HG03575 (cell line): ENCODE data around the gene NOMO2.
"Not testable (repeated sequence)": the region's sequence is repeated elsewhere in the genome, so short reads cannot be mapped to it uniquely, and the experiment has no call there.

Experiments used
- ATAC-seq: cut with Tn5 transposase; IDR thresholded peaks from one replicate; pipeline ENCODE4 v1.9.1; 2021; ENCODE audit not compliant: unreplicated experiment, insufficient number of reproducible peaks, low FRiP score; ENCODE audit errors: extremely low read depth

Gene NOMO2, protein sequence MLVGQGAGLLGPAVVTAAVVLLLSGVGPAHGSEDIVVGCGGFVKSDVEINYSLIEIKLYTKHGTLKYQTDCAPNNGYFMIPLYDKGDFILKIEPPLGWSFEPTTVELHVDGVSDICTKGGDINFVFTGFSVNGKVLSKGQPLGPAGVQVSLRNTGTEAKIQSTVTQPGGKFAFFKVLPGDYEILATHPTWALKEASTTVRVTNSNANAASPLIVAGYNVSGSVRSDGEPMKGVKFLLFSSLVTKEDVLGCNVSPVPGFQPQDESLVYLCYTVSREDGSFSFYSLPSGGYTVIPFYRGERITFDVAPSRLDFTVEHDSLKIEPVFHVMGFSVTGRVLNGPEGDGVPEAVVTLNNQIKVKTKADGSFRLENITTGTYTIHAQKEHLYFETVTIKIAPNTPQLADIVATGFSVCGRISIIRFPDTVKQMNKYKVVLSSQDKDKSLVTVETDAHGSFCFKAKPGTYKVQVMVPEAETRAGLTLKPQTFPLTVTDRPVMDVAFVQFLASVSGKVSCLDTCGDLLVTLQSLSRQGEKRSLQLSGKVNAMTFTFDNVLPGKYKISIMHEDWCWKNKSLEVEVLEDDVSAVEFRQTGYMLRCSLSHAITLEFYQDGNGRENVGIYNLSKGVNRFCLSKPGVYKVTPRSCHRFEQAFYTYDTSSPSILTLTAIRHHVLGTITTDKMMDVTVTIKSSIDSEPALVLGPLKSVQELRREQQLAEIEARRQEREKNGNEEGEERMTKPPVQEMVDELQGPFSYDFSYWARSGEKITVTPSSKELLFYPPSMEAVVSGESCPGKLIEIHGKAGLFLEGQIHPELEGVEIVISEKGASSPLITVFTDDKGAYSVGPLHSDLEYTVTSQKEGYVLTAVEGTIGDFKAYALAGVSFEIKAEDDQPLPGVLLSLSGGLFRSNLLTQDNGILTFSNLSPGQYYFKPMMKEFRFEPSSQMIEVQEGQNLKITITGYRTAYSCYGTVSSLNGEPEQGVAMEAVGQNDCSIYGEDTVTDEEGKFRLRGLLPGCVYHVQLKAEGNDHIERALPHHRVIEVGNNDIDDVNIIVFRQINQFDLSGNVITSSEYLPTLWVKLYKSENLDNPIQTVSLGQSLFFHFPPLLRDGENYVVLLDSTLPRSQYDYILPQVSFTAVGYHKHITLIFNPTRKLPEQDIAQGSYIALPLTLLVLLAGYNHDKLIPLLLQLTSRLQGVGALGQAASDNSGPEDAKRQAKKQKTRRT

DNA sequence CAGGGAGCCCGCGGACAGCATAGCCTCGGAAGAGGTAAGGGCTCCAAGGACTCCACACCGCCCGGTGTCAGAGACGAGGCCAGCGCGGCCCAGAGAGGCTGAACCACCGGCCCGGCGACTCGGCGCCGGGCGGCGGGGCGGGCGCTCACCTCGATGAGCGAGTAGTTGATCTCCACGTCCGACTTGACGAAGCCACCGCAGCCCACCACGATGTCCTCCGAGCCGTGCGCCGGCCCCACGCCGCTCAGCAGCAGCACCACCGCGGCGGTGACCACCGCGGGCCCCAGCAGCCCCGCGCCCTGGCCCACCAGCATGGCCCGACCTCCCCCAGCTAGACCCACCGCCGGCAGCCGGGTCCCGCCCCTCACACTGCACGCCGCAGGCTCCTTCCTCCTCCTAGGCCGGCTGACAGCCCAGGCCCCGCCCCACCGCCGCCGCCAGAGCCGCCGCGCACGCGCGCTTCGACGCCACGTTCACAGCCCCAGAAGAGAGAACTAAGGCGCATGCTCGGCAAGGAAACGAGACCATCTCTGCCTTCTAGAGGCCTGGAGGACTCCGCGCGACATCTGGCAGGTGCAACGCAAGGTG, at the start of gene NOMO2:
TSS of gene NOMO2 (minus strand) at position 371 of the 588 bp plus-strand sequence. CDS start at position 314, 57 bp downstream.
- ATAC-seq, result peak; percentile 62

DNA sequence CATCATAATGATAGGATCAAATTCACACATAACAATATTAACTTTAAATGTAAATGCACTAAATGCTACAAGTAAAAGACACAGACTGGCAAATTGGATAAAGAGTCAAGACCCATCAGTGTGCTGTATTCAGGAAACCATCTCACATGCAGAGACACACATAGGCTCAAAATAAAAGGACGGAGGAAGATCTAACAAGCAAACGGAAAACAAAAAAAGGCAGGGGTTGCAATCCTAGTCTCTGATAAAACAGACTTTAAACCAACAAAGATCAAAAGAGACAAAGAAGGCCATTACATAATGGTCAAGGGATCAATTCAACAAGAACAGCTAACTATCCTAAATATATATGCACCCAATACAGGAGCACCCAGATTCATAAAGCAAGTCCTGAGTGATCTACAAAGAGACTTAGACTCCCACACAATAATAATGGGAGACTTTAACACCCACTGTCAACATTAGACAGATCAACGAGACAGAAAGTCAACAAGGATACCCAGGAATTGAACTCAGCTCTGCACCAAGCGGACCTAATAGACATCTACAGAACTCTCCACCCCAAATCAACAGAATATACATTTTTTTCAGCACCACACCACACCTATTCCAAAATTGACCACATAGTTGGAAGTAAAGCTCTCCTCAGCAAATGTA, 48.4 kb upstream of the NOMO2 start:
- ATAC-seq, result not testable (repeated sequence)

- ATAC-seq, result not testable (repeated sequence)
These were observed 46.4 kb upstream of the NOMO2 start for GRCh38 chr16:18608271-18608670.

DNA sequence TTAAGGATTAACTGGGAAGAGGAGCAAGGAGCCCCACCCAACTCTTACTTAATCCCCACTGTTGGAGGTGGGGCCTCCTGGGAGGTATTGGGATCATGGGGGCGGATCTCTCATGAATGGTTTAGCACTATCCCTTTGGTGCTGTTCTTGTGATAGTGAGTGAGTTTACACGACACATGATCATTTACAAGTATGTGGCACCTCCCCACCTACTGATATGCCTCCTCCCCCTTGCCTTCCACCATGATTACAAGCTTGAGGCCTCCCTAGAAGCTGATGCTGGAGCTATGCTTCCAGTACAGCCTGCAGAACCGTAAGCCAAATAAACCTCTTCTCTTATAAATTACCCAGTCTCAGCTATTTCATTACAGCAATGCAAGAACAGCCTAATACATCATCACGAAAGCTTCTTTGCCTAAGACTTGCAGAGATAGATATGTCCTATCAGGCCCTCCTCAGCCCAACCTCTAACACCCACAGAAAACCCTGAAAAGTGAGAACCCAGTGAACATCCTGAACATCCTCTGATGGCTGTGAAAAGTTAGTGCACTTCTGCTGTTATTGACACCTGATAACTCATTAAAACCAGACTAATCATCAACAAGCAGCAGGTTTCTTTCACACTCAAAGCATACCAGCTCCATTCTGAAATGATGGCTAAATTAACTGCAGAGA, 41.8 kb upstream of the NOMO2 start:
- not testable (repeated sequence) for ATAC-seq

DNA sequence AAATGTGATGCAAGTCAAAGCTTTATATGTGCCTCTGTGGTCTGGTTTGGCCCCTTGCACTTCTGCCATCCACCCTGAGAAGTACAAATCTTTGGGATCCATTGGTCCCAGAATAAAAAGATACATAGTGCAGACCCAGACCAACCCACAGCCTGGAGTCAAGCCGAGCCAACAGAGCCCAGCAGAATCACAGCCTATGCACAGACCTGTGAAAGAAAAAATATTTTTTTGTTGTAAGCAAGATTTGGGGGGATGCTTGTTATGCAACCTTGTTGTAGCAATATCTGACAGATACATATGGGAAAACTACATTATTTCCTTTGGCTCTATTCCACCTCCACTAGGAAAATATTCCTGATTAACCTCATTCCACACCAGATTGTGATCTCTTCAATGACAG, 36.7 kb upstream of the NOMO2 start:
- ATAC-seq, result not testable (repeated sequence)

DNA sequence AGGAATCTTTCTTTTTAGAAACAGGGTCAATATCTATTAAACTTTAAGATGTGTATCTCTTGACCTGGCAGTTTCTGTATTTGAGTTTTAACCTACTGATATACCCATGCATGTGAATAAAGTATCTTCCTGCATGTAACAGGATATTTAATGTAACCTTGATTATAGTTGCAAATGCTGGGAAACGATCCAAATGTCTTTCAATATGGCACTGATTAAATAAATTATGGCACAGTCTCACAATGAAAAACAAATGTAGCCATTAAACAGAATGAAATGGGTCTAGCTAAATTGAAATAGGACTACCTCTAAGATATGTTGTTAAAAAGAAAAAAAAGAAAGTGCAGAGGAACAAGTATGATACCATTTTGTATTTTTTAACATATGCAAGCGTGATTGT, 35.8 kb upstream of the NOMO2 start:
- ATAC-seq, result not testable (repeated sequence)

DNA sequence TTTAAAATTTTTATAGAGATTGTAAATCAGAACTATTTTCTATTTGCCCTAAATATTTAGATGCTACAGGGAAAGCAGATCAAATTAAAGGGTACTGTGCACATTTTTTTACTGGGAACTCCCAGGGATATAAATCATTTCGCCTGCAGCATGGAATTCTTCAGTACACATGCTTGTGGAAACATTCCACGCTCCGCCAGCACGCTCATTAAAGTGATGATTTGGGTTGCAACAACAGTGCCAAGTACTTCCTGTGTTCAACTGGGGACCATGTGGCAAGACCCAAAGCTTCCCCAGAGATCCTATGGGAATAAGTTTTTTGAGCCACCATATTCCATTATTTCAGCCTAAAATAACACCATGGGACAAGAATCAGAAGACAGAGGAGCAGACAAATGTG, 35.4 kb upstream of the NOMO2 start:
- not testable (repeated sequence) for ATAC-seq

GRCh38 chr16:18595796-18596195, 33.9 kb upstream of the NOMO2 start:
- not testable (repeated sequence) for ATAC-seq

GRCh38 chr16:18594880-18595279, 33.0 kb upstream of the NOMO2 start:
- not testable (repeated sequence) for ATAC-seq

DNA sequence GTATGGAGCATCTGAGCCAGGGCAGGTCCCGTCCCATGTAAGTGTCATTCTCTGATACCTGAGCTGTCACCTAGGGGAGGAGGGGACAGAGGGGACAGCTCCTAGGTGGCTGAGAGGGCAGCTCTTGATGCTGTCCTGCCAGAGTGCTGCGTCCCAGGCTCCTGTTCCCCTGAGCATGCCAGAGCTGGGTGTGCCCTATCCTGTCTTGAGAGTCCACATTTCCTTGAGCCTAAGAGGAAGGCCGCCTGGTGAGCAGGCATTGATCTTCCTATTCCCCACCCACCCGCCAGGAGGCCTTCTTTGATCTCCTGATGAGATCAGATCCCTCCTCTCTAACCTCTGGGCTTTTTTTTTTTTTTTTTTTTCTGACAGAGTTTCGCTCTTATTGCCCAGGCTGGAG, 32.0 kb upstream of the NOMO2 start:
- ATAC-seq, result not testable (repeated sequence)

DNA sequence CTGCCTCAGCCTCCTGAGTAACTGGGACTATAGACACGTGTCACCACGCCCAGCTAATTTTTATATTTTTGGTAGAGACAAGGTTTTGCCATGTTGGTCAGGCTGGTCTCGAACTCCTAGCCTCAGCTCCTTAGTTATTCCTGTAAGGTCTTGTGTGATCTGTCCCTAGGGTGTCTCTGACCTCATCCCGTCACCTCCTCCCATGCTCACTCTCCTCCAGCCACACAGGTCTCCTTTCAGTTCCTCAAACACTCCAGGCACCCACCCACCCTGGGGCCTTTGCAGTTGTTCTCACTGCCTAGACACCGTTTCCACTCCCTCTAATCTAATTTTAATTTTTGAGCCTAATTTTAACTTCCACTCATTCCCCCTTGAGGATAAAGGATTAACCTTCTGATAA, 31.1 kb upstream of the NOMO2 start:
- ATAC-seq, result not testable (repeated sequence)

GRCh38 chr16:18591908-18592307, 30.0 kb upstream of the NOMO2 start:
- ATAC-seq, result not testable (repeated sequence)

GRCh38 chr16:18591441-18591840, 29.5 kb upstream of the NOMO2 start:
- not testable (repeated sequence) for ATAC-seq

GRCh38 chr16:18589806-18590205, 27.9 kb upstream of the NOMO2 start:
- not testable (repeated sequence) for ATAC-seq

DNA sequence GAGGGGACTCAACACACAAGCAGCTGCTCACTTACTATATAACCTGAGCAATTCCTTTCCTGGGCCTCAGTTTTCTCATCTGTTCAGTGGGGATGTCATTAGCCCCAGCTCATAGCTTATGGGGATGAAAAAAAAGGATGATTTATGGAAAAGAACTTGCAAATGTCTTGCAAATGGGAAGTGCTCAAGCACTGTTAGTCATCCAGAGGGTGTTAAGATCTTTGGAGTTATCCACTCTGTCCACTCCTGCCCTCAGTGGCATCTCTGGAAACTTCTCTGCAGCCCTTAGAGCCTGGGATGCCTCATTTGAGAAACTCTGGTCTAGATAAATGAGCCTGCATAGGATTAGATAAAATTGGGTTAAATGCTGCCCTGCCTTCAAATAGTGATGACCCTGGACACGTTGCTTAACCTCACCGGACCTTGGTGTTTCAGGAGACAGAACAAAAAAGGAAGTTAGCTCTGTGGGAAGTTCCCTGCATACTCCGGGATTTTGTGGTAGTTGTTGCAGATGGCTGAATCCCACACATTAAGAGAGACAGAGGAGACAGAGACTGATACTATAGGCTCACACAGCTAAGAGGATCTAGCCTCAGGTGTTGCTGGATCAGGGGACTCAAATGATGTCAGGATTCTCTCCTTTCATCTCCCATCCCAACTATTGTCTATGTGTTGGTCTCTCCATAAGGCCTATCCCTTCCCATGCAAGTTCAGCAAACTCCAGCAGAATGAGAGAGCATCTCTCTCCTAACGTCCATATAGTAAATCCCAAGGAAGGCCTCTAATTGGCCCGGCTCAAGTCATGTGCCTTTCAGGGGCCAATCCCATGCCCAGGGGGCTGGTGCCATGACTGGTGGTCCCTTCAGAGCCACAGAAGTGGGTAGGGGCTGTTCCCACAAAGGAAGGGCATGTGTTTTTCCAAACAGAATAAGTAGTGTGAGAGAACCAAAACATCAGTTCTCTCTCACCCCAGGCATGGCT, 25.0 kb upstream of the NOMO2 start:
- not testable (repeated sequence) for ATAC-seq

DNA sequence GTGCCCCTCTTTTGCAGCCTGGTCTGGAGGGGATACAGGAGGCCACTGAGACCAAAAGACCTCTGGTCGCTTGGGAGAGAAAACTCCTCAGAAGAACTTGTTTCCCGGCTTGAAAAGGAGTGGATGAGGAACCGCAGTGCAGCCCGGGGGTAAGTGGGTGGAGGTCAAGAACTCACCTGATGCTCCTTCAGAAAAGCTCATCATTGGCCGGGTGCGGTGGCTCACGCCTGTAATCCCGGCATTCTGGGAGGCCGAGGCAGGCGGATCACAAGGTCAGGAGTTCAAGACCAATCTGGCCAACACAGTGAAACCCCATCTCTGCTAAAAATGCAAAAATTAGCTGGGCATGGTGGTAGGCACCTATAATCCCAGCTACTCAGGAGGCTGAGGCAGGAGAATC, 23.9 kb upstream of the NOMO2 start:
- not testable (repeated sequence) for ATAC-seq

- ATAC-seq, result no peak
These were observed 21.0 kb upstream of the NOMO2 start for GRCh38 chr16:18582902-18583301.
